Suppressor macrophage treated with lipopolysaccharide for 1 hour (primary cell): ENCODE measurements around the gene POM121L12.

Experiments used
- DNase-seq, 3 donors: peaks; one replicate each; pipeline ENCODE4 v3.0.0-alpha.2; 2020 to 2022

POM121L12 gene

DNA sequence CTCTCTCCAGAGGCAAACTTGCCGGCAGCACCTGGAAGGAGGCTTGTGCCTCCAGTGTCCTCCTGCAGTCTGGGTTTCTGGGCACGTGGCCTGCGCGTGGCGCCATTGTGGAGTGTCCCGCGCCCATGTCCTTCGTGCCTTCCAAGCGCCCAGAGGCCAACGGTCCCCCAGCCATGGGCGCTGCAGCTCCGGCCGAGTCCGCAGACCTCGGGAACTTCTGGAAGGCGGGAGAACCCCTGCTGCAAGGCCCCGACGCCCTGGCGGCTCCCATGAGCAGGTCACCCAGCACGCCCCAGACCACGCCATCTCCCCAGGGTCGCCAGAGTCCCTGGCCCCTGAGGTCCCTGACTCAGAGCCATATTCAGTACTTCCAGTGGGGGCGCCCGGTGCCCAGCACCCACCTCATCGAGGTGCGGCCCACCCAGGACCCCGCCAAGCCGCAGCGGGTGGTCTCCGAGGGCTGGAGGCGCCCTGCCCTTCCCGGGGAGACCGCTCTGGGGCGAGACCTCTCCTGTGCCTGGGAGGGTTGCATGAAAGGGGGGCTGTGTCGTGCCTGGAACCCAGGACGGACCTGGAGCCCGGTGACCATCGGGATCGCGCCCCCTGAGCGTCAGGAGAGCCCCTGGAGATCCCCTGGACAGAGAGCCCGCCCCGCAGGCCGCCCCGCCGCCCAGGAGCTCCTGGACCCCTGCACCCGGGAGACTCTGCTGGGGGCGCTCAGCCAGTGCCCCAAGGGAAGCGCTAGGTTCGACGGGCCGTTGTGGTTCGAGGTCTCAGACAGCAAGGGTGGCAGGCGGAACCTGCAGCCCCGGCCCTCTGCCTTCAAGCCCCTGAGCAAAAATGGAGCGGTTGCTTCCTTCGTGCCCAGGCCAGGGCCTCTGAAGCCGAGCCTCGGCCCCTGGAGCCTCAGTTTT, at the start of gene POM121L12:
Gene POM121L12 (plus strand): TSS at position 135 of the 914 bp plus-strand sequence. CDS start 39 bp downstream, at position 174.
- no peak for DNase-seq

DNA sequence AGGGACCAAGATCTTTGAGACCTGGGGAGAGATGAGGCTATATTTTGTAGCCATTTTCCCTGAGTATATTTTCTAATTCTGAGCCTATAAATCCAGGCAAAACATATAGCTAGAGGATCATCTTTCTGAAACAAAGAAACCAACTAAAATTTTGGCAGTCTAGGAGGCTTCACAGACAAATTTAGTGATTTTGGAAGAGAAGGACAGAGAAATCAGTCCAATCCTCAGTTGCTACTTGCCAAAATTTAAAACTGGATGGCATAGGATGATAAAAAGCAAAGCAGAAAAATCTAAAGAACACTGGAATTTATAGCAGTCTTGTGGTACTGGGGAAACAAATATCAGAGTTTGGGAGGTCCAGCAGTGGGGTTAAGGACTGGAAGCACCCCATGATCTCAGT, 43.4 kb upstream of the POM121L12 start:
- DNase-seq = no peak

DNA sequence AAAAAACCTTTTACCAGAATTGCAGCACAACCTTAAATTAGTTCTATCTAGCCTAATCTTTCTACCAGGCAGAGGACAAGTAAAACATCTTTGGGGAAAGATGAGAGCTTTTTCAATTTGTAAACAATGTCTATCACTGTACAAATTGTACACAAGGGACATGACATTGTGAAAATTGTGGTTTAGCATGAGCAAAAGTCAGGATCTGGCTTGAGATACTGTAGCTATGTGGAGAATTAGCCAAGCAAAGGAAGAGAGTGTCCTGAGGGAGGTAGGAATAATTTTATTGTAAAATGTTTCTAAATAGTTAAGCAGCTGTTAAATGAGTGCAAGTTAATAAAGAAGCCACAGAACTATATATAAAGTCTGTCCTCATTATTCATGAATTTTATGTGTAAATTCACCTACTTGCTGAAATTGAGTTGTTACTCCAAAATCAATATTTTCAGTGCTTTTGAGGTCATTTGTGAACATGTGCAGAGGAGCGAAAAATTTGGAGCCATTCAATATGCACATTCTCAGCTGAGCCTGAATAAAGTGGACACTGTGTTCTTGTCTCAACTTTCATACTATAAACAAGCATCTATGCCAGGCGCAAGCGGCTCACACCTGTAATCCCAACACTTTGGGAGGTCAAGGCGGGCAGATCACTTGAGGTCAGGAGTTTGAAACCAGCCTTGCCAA, 42.8 kb upstream of the POM121L12 start:
- DNase-seq = no peak

DNA sequence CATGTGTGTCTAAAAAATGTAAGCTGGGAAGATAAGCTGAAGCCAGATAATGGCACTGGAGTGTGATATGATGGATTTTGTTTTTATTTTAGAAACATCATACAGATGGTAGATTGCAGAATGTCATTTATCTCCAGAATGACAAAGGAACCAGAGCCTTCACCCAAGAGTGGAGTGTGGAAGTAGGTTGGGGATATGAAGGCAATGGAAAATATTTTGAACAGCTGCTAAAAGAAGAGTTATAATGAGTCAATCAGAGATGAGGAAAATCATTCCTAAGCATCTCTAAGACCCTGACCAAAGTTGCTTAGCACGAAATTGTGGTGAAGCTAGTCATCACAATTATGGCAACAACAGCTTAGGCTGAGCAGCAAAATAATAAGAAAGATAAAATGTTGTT, 39.8 kb upstream of the POM121L12 start:
- DNase-seq = no peak

DNA sequence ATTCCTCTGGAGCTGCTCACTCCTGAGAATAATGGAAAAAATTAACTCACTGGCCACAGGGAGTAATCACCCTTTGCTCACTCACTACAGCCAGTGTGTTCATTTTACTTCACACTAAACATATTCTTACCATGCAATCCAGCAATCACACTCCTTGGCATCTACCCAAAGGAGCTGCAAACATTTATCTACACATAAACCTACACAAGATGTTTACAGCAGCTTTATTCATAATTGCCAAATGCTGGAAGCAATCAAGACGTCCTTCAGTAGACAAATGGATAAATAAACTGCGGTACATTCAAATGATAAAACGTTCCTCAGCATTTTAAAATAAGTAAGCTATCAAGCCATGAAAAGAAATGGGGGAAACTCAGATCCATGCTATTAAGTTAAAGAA, 34.2 kb upstream of the POM121L12 start:
- no peak for DNase-seq

DNA sequence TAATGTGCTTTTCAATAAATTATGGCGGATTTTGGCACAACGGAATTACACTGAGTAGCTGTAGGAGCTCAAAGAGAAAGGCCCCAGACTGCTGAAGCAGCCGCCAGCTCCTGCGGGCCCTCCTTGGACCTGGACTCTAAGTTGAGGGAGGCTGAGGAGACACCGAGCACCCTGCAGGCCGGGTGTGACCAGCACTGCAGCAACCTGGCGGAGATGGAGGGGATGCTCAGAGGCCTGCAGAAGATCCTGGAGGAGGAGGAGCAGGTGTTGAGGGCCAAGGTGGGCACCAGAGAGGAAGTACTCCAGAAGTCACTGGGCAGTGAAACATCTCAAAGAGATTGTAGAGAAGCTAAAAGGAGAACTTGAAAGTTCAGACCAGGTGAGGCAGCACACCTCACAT, 33.0 kb upstream of the POM121L12 start:
- DNase-seq = no peak

DNA sequence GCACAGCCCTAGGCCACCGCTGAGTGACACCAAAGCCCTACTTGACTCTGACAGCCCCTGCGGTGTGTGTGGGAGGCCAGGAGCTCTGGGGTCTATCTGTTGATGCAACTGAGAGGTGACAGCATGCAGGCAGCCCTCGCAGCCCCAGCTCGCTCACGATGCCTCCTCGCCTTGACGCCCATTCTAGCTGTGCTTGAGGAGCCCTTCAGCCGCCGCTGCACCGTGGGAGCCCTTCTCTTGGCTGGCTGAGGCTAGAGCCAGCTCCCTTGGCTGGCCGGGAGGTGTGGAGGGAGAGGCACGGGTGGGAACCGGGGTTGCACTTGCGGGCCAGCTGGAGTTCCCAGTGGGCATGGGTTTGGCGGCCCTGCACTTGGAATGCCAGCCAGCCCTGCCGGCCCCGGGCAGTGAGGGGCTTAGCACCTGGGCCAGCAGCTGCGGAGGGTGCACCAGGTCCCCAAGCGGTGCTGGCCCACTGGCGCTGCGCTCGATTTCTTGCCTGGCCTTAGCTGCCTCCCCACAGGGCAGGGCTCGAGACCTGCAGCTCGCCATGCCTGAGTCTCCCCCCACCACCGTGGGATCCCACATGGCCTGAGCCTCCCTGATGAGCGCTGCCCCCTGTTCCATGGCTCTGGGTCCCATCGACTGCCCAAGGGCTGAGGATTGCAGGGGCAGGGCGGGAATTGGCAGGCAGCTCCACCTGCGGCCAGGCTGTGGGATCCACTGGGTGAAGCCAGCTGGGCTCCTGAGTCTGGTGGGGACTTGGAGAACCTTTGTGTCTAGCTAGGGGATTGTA, 31.6 kb upstream of the POM121L12 start:
- no peak for DNase-seq

DNA sequence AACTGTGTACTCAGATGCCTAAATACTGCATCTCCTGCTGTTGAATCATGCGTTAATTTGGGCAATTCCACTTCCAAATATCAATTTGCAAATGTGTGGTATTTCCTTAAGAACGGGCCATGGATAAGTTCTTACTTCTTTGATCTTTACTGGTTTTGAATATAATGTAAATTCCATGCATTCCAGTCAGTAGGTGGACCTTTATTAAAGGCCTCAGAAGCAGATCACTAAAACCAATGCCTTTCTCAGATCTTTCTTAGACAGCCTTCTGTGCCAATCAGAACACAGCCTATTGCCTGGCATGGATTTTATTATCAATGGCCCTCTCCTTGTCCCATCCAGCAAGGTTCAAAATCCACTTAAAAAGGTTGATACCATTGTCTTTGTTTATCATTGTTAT, 21.5 kb upstream of the POM121L12 start:
- no peak for DNase-seq

DNA sequence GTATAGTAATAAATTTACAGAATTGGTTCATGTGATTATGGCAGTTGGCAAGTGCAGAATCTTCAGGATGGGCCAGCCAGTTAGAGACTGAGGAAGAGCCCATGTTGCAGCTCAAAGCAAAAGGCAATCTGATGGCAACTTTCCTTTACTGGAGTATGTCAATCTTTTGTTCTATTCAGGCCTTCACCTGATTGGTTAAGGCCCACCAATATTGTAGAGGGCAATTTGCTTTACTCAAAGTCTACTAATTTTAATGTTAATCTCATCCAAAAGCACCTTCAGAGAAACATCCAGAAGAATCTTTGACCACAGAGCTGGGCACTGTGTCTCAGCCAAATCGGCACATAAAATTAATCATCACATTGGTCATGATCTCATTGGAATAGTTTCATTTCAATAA, 20.0 kb upstream of the POM121L12 start:
- DNase-seq = no peak

DNA sequence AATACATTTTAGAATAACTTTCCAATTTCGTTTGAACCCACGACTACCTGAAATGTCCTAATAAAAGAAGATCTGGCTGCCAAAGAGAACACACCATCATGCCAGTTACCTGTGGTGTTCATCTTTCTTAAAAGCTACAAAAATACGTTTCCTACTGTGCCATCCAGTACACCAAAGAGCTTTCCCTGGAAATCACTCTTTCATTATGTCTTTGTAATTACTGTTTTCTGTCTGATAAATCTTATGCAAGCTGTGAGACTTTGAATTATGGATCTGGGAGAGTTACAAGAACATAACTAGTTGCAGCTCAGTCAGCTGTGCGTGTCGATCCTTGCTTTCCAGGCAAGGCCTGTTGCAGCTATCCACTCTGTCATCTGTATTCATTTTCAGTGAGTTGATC, 12.5 kb upstream of the POM121L12 start:
- DNase-seq = no peak

DNA sequence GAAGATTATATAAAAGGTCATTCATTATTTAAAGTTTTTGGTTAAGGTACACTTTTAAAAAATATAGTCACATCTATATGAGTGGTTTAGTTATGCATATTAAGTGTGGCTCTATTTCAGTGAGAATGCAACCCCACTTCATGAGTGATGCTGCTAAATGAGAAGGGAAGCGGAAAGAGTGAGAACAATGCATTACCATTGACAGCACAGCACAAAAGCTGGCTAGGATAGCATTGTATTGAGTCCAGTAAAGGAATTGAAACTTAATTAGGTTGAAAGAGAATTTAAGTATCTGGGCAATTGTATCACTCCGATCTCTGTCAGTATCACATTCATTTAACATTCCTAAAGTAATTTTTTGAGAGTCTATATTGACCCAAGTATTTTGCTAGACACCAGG, 13.2 kb downstream of the POM121L12 start:
- DNase-seq = no peak

DNA sequence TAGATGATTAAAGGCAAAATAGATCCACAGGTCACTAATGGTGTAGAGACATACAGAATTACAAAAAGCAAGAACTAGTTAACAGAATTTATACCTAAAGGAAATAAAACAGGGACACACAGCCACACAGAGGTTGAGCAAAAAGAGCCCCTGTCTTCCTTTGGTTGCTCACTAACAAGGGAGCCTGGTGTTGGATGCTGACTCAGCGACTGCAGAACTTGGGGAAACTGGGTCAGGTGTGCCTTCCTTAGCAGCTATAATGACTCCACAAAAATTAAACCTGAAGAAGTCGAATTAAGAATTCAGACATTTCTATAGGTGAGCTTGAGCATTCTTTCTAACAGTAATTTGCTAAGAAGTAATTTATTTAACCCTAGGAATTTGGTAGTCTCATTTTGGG, 15.0 kb downstream of the POM121L12 start:
- no peak for DNase-seq

DNA sequence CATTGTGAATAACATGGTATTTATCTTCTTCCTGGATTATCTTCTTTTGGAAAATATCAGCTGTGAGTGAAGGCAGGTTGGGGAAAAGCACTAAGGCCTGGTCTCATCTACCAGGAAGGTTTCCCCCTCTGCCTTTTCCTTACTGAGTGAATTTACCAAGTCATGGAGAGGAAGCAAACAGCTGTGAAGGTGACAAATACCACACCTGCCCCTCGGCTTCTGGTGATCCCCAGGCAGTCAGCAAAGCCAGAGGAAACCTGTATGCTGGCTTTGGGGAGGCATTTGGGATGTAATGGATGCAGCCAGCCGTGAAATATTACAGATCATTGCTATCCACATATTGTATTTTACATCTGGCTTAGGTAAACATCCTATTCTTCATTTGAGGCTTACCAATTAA, 24.2 kb downstream of the POM121L12 start:
- DNase-seq = no peak

DNA sequence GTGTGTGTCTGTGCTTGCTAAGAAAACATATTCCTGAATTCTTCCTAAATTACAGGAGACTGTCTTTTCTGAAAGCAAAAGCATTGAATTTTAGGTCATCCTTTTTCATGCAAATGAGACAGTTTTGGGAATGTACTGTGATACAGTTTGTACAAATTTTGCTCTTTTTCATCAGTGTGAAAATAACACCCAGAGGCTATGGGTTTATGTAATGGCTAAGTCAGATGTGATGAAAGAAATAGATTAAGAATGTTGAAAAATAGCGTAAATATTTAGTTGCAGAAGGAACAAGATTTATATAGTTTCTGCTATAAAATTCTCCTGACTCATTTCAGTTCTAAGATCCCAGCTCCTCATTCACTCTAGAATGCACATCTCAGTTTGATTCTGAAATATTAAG, 24.6 kb downstream of the POM121L12 start:
- no peak for DNase-seq

DNA sequence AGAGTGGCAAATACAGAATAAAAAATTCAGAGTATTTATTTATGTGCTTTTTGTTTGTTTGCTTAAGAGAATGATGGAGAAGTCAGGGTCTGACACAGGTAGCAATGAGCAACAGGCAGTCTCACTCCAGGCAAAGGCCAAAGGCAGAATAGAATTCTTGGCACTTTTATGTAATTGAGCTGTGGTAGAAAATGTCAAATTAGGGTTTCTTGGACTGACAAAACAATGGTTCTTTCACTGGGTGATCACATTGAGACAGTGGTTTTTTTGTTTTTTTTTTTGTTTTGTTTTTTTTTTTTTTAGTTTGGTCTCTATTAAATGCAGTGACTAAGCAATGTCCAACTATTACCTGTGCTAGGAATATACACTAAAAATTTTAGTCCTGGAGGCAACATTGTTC, 27.4 kb downstream of the POM121L12 start:
- DNase-seq = no peak

DNA sequence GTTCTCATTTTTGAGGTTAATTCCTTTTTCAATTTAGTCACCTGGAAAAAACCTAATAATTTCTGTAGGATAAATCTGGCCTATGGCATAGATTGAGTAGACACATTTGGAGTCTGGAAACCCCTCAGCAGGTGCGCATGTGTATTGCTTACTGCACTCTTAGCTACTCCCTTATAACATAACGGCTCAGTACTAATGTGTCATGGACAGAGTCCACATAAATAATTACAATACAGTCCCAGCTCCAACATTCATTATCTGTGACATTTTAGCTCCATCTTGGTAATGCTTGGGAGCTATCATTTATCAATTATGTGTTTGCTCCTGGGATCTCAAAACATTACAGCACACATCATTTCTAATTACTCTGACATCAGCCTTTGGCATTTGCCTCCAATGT, 33.2 kb downstream of the POM121L12 start:
- no peak for DNase-seq

DNA sequence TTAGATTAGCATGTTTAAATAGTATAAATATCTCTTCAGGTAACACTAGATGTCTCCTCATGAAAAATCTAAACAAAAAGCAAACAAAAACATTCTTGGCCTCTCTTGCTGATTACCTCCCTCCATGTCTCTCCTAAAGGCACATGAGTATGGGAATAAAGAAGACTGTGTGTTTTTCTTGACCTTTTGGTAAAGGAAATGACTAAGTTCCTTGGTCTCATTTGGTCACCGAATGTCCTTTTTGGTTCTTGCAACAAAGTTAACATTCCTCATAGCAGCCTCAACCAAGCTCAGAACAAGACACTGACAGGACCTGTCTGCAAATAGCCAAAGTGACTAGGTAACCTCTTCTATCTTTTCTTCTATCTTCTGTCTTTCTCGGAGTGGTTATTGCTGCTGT, 35.5 kb downstream of the POM121L12 start:
- DNase-seq = no peak
